Stimulated activated naive B cell treated with anti-CD40 and anti-IgM and Interleukin-4, amounts not matched to agents 10 μg/mL and 1 μg/mL and 100 μg/mL, for 72 hours (primary cell): ENCODE results near the gene PDE1C.

Source experiments
- ATAC-seq, 2 donors: fragments of 150-1000 bp; cut with Tn5 transposase; replicated peaks; 2 replicates each; pipeline ENCODE4 v1.10.0; 2021; ENCODE audit warnings: moderate library complexity in 1 of 2
- DNase-seq: peaks from one replicate; pipeline ENCODE4 v3.0.0; 2021
- H3K27ac Mint-ChIP-seq: one replicate; pipeline ENCODE4 v1.8.0; 2022; ENCODE audit warnings: mild to moderate bottlenecking, mixed read lengths
- H3K27me3 Mint-ChIP-seq, 2 donors: one replicate each; pipeline ENCODE4 v1.8.0; 2022; ENCODE audit warnings: mixed read lengths in 2 of 2
- H3K36me3 Mint-ChIP-seq, 2 donors: one replicate each; pipeline ENCODE4 v1.8.0; 2022; ENCODE audit warnings: mixed read lengths in 2 of 2, mild to moderate bottlenecking in 1 of 2
- H3K4me1 Mint-ChIP-seq, 2 donors: one replicate each; pipeline ENCODE4 v1.8.0; 2022; ENCODE audit warnings: mixed read lengths in 2 of 2, mild to moderate bottlenecking in 1 of 2
- H3K4me3 Mint-ChIP-seq, 2 donors: one replicate each; pipeline ENCODE4 v1.8.0; 2022; ENCODE audit warnings: mild to moderate bottlenecking in 2 of 2, mixed read lengths in 2 of 2, moderate library complexity in 1 of 2
- H3K9me3 Mint-ChIP-seq, 2 donors: one replicate each; pipeline ENCODE4 v1.8.0; 2022; ENCODE audit warnings: mixed read lengths in 2 of 2, mild to moderate bottlenecking in 1 of 2

PDE1C gene

DNA sequence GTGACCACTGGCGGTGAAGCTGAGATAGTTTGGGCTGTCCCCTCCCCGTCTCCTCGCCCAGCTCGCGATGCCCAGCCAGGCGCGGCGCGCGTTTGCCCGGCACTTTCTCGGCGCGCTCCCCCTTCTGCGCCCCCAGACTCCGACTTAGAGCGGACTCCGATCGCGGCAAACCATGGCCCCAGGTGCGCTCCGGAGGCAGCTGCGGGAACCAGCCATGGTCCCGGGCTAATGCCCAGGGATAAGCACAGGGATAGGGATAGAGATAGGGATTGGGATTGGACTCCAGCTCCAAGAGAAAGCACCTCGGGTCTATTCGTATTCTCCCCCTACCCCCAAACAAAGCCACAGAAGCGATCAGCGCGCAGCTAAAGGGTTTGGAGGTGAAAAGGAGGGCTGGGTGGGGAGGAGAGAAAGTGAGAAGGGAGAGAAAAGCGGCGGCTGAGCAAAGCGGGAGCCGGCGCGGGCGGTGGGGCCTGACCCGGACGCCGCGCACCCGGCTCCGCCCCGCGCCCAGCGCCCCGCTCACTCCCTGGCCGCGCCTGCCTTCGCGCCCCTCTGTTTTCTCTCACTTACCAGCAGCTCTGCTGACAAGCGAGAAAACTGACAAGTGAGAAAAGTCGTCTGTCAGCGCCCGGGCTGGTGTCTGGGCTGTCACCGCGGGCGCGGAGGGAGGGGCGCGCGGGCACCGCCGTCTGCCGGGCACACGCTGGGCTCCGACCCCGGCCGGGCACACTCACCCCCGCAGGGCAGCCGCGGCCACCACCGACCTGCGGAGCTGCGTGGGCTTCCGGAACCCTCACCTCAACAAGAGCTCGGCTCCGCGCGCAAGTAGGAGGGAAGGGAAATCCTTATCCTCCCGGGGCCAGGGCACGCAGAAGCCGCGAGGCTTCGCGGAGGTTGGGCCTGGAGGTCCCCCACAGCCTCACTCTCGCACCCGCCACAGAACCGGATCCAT lies at the start of gene PDE1C:
Gene PDE1C, minus strand, starts transcription at position 2 of the 955 bp plus-strand sequence.
- no peak within 1 kb of the TSS for H3K27ac Mint-ChIP-seq
- no peak within 1 kb of the TSS for H3K4me3 Mint-ChIP-seq
- peaks cover 36 to 44% of the 10 kb centered on the region in 2 donors for H3K27me3 Mint-ChIP-seq
- peaks cover 3 to 12% of the 10 kb centered on the region in 2 donors for H3K4me1 Mint-ChIP-seq
- DNase-seq (no peak), ATAC-seq (peak in 1 of 2 donors; percentile 16)
- no peaks in the 10 kb centered on the region for H3K36me3 Mint-ChIP-seq
- no peaks in the 10 kb centered on the region for H3K9me3 Mint-ChIP-seq

DNA sequence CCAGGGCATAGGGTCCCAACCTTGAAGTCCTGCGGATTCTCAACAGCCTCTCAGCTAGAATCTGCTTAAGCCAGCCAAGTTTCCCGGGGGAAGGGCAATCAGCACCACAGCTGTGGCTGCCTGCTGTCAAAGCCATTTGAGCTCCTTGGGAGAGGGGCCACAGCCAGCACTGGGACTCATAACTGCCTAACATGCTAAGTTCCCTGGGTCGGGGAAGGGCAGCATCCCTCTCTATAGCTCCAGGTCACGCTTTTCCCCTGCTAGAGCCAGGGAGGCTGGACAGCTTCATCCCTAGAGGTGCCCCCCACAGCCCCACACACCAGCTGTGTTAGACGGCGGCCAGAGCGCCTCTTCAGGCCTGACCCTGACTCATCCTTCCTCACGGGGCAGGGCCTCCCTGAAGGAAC lies 49.6 kb upstream of the PDE1C start:
- H3K9me3 Mint-ChIP-seq, result peaks cover 4 to 16% of the 10 kb centered on the region in 2 donors
- no peaks in the 10 kb centered on the region for H3K4me1 Mint-ChIP-seq
- no peaks in the 10 kb centered on the region for H3K36me3 Mint-ChIP-seq
- no peak for ATAC-seq
- no peak overlapping the region for H3K4me3 Mint-ChIP-seq
- H3K27me3 Mint-ChIP-seq, result no peaks in the 10 kb centered on the region
- no peak overlapping the region for H3K27ac Mint-ChIP-seq
- no peak for DNase-seq

DNA sequence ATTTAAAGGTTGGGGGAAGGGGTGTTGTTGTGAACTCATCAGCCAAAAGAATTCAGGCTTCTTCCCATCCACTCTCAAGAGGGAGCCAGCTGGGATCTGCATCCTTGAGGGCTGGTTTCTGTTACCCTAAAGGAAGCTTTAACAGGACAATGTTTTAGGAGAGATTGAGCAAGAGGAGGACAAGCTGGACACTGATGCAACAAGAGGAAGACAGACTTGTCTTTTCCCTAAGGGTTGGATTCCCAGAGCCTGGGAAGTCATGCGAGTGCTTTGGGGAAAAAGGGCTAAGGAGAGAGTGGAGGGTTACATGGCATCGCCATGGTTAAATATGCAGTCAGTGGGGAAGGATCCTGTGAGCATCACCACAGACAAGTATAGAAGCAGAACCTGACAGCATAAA lies 47.6 kb upstream of the PDE1C start:
- Mint-ChIP-seq H3K27me3 (no peaks in the 10 kb centered on the region), H3K36me3 (no peaks in the 10 kb centered on the region), H3K9me3 (peaks cover 3 to 4% of the 10 kb centered on the region in 2 donors), H3K4me1 (no peaks in the 10 kb centered on the region), H3K27ac (no peak overlapping the region), H3K4me3 (no peak overlapping the region)
- no peak for ATAC-seq
- DNase-seq, result no peak

DNA sequence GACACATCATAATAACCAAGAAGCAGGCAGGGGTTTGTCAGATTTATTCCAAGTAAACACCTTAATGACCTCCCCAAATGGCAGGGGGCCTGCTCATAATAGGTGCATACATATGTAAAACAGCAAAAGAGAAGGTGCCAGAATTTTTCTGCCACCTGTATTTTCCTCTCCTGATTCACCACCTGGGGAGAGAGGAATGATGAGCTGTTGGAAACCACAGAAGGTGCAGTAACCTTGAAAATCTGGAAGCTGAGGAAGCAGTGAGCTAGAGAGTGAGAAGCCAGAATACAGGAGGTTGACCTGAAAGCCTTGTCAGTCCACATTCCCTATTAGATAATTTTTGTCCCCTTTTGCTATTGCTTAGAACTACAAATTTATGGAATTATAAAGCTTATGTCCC lies 46.2 kb upstream of the PDE1C start:
- no peak overlapping the region for H3K27ac Mint-ChIP-seq
- no peaks in the 10 kb centered on the region for H3K36me3 Mint-ChIP-seq
- no peak overlapping the region for H3K4me3 Mint-ChIP-seq
- H3K9me3 Mint-ChIP-seq, result peaks cover 0 to 9% of the 10 kb centered on the region in 2 donors
- H3K27me3 Mint-ChIP-seq, result no peaks in the 10 kb centered on the region
- H3K4me1 Mint-ChIP-seq, result no peaks in the 10 kb centered on the region
- no peak for ATAC-seq
- DNase-seq, result no peak

GRCh38 chr7:32115831-32116230 lies 45.6 kb upstream of the PDE1C start:
- no peaks in the 10 kb centered on the region for H3K27me3 Mint-ChIP-seq
- ATAC-seq (no peak), DNase-seq (no peak)
- H3K27ac Mint-ChIP-seq, result no peak overlapping the region
- H3K36me3 Mint-ChIP-seq, result no peaks in the 10 kb centered on the region
- no peak overlapping the region for H3K4me3 Mint-ChIP-seq
- H3K4me1 Mint-ChIP-seq, result no peaks in the 10 kb centered on the region
- peaks cover 1 to 11% of the 10 kb centered on the region in 2 donors for H3K9me3 Mint-ChIP-seq

GRCh38 chr7:32108651-32109050 lies 38.4 kb upstream of the PDE1C start:
- no peak overlapping the region for H3K27ac Mint-ChIP-seq
- no peak overlapping the region for H3K4me3 Mint-ChIP-seq
- no peaks in the 10 kb centered on the region for H3K36me3 Mint-ChIP-seq
- ATAC-seq (no peak), DNase-seq (no peak)
- H3K9me3 Mint-ChIP-seq, result peaks cover 12 to 15% of the 10 kb centered on the region in 2 donors
- no peaks in the 10 kb centered on the region for H3K4me1 Mint-ChIP-seq
- no peaks in the 10 kb centered on the region for H3K27me3 Mint-ChIP-seq

- Mint-ChIP-seq H3K27me3 (no peaks in the 10 kb centered on the region), H3K27ac (no peak overlapping the region)
- no peak for DNase-seq
These were observed 34.6 kb upstream of the PDE1C start for GRCh38 chr7:32104766-32105165.

GRCh38 chr7:32103361-32103760 lies 33.2 kb upstream of the PDE1C start:
- no peak for DNase-seq
- ATAC-seq, result no peak
- no peaks in the 10 kb centered on the region for H3K27me3 Mint-ChIP-seq
- no peaks in the 10 kb centered on the region for H3K4me1 Mint-ChIP-seq
- H3K9me3 Mint-ChIP-seq, result peaks cover 7 to 8% of the 10 kb centered on the region in 2 donors
- H3K27ac Mint-ChIP-seq, result no peak overlapping the region
- H3K36me3 Mint-ChIP-seq, result no peaks in the 10 kb centered on the region
- H3K4me3 Mint-ChIP-seq, result no peak overlapping the region

More at GRCh38 chr7:32104766-32105165, 34.6 kb upstream of the PDE1C start:
- Mint-ChIP-seq H3K4me1 (no peaks in the 10 kb centered on the region), H3K9me3 (peaks cover 7 to 8% of the 10 kb centered on the region in 2 donors), H3K4me3 (no peak overlapping the region), H3K36me3 (no peaks in the 10 kb centered on the region)
- no peak for ATAC-seq

GRCh38 chr7:32102432-32102873 lies 32.2 kb upstream of the PDE1C start:
- no peaks in the 10 kb centered on the region for H3K4me1 Mint-ChIP-seq
- no peak overlapping the region for H3K4me3 Mint-ChIP-seq
- peaks cover 7% of the 10 kb centered on the region in 2 donors for H3K9me3 Mint-ChIP-seq
- no peaks in the 10 kb centered on the region for H3K27me3 Mint-ChIP-seq
- H3K36me3 Mint-ChIP-seq, result no peaks in the 10 kb centered on the region
- ATAC-seq (no peak), DNase-seq (no peak)
- no peak overlapping the region for H3K27ac Mint-ChIP-seq

- H3K27ac Mint-ChIP-seq, result no peak overlapping the region
- no peaks in the 10 kb centered on the region for H3K4me1 Mint-ChIP-seq
- H3K36me3 Mint-ChIP-seq, result no peaks in the 10 kb centered on the region
- DNase-seq (no peak), ATAC-seq (no peak)
- no peak overlapping the region for H3K4me3 Mint-ChIP-seq
- no peaks in the 10 kb centered on the region for H3K27me3 Mint-ChIP-seq
- H3K9me3 Mint-ChIP-seq, result no peaks in the 10 kb centered on the region
These were observed 30.2 kb upstream of the PDE1C start for GRCh38 chr7:32100407-32100907.

DNA sequence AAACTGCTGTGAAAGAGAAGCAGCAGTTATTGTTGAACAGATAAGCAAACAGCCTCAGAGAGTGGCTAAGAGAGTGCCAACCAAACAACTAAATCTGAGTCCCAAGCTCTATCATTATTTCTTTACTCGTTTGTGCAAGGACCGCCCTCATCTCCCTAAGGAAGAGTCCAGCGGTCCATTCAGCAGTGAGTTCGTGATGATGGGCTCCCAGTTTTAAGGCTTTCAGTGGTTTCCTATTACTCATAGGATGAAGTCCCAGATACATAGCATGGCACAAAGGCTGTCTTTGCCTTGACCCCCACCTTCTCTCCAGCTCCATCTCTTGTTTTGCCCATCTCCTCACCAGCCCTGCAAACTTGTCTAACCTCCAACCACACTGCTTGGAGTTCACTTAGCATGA lies 24.3 kb upstream of the PDE1C start:
- Mint-ChIP-seq H3K36me3 (no peaks in the 10 kb centered on the region), H3K4me1 (no peaks in the 10 kb centered on the region), H3K9me3 (no peaks in the 10 kb centered on the region), H3K27ac (no peak overlapping the region), H3K27me3 (no peaks in the 10 kb centered on the region), H3K4me3 (no peak overlapping the region)
- DNase-seq (no peak), ATAC-seq (no peak)

DNA sequence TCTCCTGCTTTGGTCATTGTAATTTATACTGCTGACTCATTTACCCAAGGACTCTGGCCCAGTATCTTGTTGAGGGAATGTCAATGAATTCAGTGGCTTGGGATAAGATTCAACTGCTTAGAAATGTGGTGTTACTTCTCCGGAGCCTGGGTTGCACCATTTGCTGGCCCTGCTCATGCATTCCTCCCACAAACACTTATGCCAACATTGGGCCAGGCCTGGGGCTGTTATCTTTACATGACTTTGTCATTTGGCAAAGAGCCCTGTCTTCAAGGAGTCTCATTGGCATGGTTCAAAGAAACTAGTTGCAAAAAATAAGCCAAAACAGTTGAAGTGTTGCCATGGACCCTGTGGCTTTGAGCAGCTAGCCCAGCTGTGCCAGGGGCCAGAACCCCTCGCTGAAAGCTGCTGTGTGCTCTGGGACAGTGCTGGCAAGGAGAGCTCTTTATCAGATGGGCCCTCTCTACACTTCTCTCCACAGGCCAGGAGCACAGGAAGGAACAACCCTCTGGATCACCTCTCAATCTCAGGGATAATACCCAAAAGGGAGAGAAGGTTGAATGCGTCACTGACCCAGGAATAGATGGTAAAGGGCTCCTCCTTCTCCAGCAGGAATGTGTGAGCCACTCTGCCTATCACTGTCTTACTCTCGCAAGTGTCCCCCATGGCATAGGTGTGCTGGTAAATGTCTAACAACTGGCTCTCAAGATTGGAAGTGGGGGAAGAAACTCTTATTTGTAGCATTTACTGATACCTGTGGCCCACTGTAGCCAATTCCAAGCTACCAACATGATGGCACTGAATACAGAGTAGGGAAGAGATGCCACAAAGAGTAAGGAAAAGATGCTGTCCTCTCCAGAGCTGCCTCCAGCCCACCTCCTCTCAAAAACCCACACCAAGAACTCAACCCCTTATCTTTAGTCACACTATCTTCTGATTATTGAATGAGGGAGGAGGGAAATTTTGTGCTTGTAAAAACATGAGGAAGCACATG lies 23.5 kb upstream of the PDE1C start:
- Mint-ChIP-seq H3K4me1 (no peaks in the 10 kb centered on the region), H3K27me3 (no peaks in the 10 kb centered on the region), H3K36me3 (no peaks in the 10 kb centered on the region), H3K27ac (no peak overlapping the region), H3K9me3 (no peaks in the 10 kb centered on the region), H3K4me3 (no peak overlapping the region)
- DNase-seq (no peak), ATAC-seq (no peak)

- Mint-ChIP-seq H3K4me1 (no peaks in the 10 kb centered on the region), H3K27me3 (no peaks in the 10 kb centered on the region), H3K4me3 (no peak overlapping the region), H3K36me3 (no peaks in the 10 kb centered on the region), H3K9me3 (no peaks in the 10 kb centered on the region), H3K27ac (no peak overlapping the region)
- ATAC-seq (no peak), DNase-seq (no peak)
These were observed 22.1 kb upstream of the PDE1C start for GRCh38 chr7:32092346-32092745.

DNA sequence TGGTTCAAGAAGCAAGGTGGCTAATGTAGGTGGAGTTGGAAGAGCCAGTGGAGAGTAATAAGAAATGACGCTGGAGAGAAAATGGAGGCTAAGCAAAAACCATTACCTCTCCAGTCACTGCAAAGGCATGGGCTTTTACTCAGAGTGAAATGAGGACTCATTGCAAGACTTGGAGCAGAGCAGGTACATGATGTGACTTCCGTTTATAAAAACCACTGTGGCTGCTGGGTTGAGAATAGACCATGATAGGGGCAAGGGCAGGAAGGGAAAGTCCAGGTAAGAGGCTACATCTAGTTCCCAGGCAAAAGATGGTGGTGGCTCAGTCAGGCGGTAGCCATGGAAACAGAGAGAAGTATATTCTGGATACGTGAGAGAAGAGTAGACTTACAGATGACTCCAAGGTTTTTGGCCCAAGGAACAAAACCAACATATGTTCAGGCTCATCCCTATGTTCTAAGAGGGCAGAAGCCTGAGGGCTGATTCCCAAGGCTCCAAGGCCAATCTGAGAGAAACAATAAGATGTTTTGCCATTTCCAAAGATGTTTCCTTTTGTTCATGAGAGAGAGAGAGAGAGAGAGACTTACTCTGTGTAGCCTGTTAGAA lies 21.5 kb upstream of the PDE1C start:
- Mint-ChIP-seq H3K27ac (no peak overlapping the region), H3K4me1 (no peaks in the 10 kb centered on the region), H3K9me3 (no peaks in the 10 kb centered on the region), H3K36me3 (no peaks in the 10 kb centered on the region), H3K27me3 (no peaks in the 10 kb centered on the region), H3K4me3 (no peak overlapping the region)
- DNase-seq, result no peak
- no peak for ATAC-seq
